ENCODE data around the gene PSMD1.

The PSMD1 gene

GRCh38 chr2:231211486-231211885 lies 154.8 kb downstream of the PSMD1 start:
- no peak for DNase-seq (ENCODE audit: low spot score)

GRCh38 chr2:231212329-231212845 lies 155.7 kb downstream of the PSMD1 start:
- DNase-seq (ENCODE audit: low spot score) = no peak

- no peak for DNase-seq (ENCODE audit: low spot score)
Observed at GRCh38 chr2:231213931-231214642, 157.4 kb downstream of the PSMD1 start.

- no peak for DNase-seq (ENCODE audit: low spot score)
Observed at GRCh38 chr2:231218366-231218765, 161.7 kb downstream of the PSMD1 start.

- no peak for DNase-seq (ENCODE audit: low spot score)
Observed at GRCh38 chr2:231219289-231219688, 162.6 kb downstream of the PSMD1 start.

GRCh38 chr2:231221761-231222160 lies 165.1 kb downstream of the PSMD1 start:
- no peak for DNase-seq (ENCODE audit: low spot score)
